WI38 (cell line): ENCODE results near the gene CDK7.

Source experiments
- H3K4me3 ChIP-seq: 2 replicates; pipeline ENCODE4 v1.5.1; 2011; ENCODE audit warnings: low read depth, mild to moderate bottlenecking, control low read depth, low read length
- TF ChIP-seq, protein P1 (sequence below): IDR thresholded peaks from 2 replicates; pipeline ENCODE4 v1.5.1; 2012; ENCODE audit warnings: low read depth, mild to moderate bottlenecking, control low read depth, low read length

CDK7 gene

DNA sequence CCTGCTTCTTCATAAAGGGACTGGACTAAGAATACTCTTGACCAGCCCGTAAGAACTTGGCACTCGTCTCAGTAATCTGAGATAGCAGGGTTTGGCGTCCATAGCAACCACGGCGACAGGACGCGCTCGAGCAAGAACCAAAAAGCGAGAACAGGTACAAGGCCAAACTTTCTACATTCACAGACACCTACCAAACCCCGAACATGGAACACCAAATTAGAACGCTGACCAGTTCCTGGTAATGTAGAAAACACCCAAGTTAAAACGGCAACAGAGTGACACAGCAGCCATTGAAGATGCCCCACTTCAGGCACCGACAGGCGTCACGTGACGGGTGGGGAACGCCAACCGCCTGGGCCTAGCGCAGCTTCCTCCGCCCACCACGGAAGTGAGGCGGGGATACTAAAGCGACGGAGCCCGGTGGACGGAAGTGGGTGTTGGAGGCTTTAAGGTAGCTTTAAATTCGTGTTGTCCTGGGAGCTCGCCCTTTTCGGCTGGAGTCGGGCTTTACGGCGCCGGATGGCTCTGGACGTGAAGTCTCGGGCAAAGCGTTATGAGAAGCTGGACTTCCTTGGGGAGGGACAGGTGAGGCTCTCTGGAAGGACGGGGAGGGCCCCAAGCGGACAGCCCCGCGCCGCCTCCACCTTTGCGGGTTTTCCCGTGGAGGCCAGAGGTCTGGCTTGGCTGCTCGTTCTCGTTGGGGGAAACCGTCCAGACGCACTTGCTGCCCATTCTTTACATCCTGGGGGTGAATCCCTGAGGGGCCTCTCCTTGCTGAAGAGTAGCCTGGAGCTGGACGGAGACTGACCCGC, at the start of gene CDK7:
TSS of gene CDK7 (plus strand) at position 430 of the 812 bp plus-strand sequence. CDS start at position 520, 90 bp downstream.
- peak within 1 kb of the TSS; percentile 98 for H3K4me3 ChIP-seq
- TF ChIP-seq, protein P1, sequence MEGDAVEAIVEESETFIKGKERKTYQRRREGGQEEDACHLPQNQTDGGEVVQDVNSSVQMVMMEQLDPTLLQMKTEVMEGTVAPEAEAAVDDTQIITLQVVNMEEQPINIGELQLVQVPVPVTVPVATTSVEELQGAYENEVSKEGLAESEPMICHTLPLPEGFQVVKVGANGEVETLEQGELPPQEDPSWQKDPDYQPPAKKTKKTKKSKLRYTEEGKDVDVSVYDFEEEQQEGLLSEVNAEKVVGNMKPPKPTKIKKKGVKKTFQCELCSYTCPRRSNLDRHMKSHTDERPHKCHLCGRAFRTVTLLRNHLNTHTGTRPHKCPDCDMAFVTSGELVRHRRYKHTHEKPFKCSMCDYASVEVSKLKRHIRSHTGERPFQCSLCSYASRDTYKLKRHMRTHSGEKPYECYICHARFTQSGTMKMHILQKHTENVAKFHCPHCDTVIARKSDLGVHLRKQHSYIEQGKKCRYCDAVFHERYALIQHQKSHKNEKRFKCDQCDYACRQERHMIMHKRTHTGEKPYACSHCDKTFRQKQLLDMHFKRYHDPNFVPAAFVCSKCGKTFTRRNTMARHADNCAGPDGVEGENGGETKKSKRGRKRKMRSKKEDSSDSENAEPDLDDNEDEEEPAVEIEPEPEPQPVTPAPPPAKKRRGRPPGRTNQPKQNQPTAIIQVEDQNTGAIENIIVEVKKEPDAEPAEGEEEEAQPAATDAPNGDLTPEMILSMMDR: no peak

GRCh38 chr5:69187342-69187741, 47.3 kb upstream of the CDK7 start:
- TF ChIP-seq, protein P1: no peak
- no peak overlapping the region for H3K4me3 ChIP-seq

- peak overlapping the region; percentile 81 for H3K4me3 ChIP-seq
- TF ChIP-seq, protein P1: no peak
Observed at GRCh38 chr5:69188811-69189161, 45.9 kb upstream of the CDK7 start.

- peak within 1 kb of the TSS; percentile 81 for H3K4me3 ChIP-seq
- TF ChIP-seq, protein P1: no peak
Observed at GRCh38 chr5:69189162-69190086, 45.3 kb upstream of the CDK7 start, which contains the start of gene CENPH. Gene CENPH (plus strand): TSS chr5:69189583. CDS start chr5:69189635, 52 bp downstream.

DNA sequence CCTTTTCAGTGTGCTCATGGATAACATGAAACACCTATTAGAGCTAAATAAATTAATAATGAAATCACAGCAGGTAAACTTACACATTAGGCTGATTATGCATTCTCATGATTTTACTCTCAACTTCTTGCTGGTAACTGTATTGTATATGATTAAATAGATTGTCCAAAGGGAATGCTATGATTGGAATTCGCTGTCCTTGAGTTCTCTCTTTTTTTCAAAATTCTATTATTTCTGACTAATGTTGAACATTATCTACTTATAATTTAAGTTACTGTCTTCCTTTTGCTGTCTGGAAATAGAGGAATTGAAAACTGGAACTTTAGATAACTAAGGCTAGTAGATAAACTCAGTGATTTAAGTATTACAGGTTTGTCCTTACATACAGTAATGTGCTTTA, 32.2 kb upstream of the CDK7 start:
- TF ChIP-seq, protein P1: no peak
- H3K4me3 ChIP-seq: no peak overlapping the region

DNA sequence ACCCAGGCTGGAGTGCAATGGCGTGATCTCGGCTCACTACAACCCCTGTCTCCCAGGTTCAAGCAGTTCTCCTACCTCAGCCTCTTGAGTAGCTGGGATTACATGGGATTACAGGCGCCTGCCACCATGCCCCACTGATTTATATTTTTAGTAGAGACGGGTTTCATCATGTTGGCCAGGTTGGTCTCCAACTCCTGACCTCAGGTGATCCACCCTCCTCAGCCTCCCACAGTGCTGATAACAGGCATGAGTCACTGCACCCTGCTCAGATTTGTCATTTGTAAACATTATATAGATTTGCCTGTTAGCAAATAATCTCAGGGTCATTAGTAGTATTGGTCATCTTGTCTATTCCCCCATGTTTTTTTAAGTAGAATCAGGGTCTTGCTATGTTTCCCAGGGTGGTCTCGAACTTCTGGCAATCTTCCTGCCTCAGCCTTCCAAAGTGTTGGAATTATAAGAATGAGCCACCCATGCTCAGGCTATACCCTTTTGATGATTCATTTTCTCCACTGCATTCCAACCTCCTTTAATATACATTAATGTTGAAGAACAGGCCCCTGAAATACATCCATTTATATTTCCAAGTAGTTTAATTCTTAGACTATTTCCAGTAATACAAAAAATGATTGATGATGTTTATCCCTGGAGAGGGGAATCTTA, 28.0 kb upstream of the CDK7 start:
- TF ChIP-seq, protein P1: no peak
- no peak overlapping the region for H3K4me3 ChIP-seq
